ENCODE measurements around the gene RAB3C. TPM values are rescaled to one million over a fixed set of nuclear protein-coding genes. Genes with fewer than 3 reads are reported as not detected.

The RAB3C gene
- polyA plus RNA-seq, 1 experiment, result not detected

- H3K27me3 ChIP-seq (ENCODE audit: control insufficient read depth, insufficient read depth, low read length), result no peaks in the 10 kb centered on the region
- no peaks in the 10 kb centered on the region for H3K36me3 ChIP-seq (ENCODE audit: control insufficient read depth, insufficient read depth, low read length)
- ChIA-PET POLR2A (no interaction called here), CTCF (interaction anchor here (1.0 to 1.8 kb wide), 2 partner anchors 16 to 20 kb away, joined by 3 to 5 read pairs; no protein-coding TSS in a partner anchor)
- no peak for DNase-seq (ENCODE audit: low read depth)
- no peak overlapping the region for H3K4me3 ChIP-seq (ENCODE audit: low read depth, low read length)
- TF ChIP-seq CTCF (IDR thresholded peaks at IDR 0.05; ENCODE audit: insufficient read depth, low read depth, low read length), result no peak
These were observed 268.3 kb downstream of the RAB3C start for GRCh38 chr5:58851153-58851552.

- POLR2A ChIA-PET, result no interaction called here
- H3K27me3 ChIP-seq (ENCODE audit: control insufficient read depth, insufficient read depth, low read length), result no peaks in the 10 kb centered on the region
- no peaks in the 10 kb centered on the region for H3K36me3 ChIP-seq (ENCODE audit: control insufficient read depth, insufficient read depth, low read length)
- CTCF ChIA-PET, result interaction anchor here (1.0 to 1.8 kb wide), 2 partner anchors 16 to 20 kb away, joined by 3 to 5 read pairs; no protein-coding TSS in a partner anchor
- TF ChIP-seq CTCF (IDR thresholded peaks at IDR 0.05; ENCODE audit: insufficient read depth, low read depth, low read length), result no peak
- H3K4me3 ChIP-seq (ENCODE audit: low read depth, low read length), result no peak overlapping the region
- DNase-seq (ENCODE audit: low read depth), result no peak
These were observed 268.7 kb downstream of the RAB3C start for GRCh38 chr5:58851571-58851970.

GRCh38 chr5:58852566-58852965 is 269.7 kb downstream of the RAB3C start:
- H3K36me3 ChIP-seq (ENCODE audit: control insufficient read depth, insufficient read depth, low read length), result no peaks in the 10 kb centered on the region
- TF ChIP-seq CTCF (IDR thresholded peaks at IDR 0.05; ENCODE audit: insufficient read depth, low read depth, low read length), result no peak
- no peak overlapping the region for H3K4me3 ChIP-seq (ENCODE audit: low read depth, low read length)
- ChIA-PET CTCF (no interaction called here), POLR2A (no interaction called here)
- no peak for DNase-seq (ENCODE audit: low read depth)
- H3K27me3 ChIP-seq (ENCODE audit: control insufficient read depth, insufficient read depth, low read length), result no peaks in the 10 kb centered on the region

- H3K36me3 ChIP-seq (ENCODE audit: control insufficient read depth, insufficient read depth, low read length), result no peaks in the 10 kb centered on the region
- H3K27me3 ChIP-seq (ENCODE audit: control insufficient read depth, insufficient read depth, low read length), result no peaks in the 10 kb centered on the region
- no peak for DNase-seq (ENCODE audit: low read depth)
- POLR2A ChIA-PET, result no interaction called here
- no peak overlapping the region for H3K4me3 ChIP-seq (ENCODE audit: low read depth, low read length)
- no peak for TF ChIP-seq CTCF (IDR thresholded peaks at IDR 0.05; ENCODE audit: insufficient read depth, low read depth, low read length)
- CTCF ChIA-PET, result no interaction called here
These were observed 271.6 kb downstream of the RAB3C start for GRCh38 chr5:58854441-58854840.

- ChIA-PET CTCF (interaction anchor here (1.4 kb wide), 1 partner anchor 15 kb away, joined by 3 read pairs; no protein-coding TSS in a partner anchor), POLR2A (no interaction called here)
- Histone ChIP-seq H3K27me3 (ENCODE audit: control insufficient read depth, insufficient read depth, low read length) (no peaks in the 10 kb centered on the region), H3K4me3 (ENCODE audit: low read depth, low read length) (no peak overlapping the region), H3K36me3 (ENCODE audit: control insufficient read depth, insufficient read depth, low read length) (no peaks in the 10 kb centered on the region)
- TF ChIP-seq CTCF (IDR thresholded peaks at IDR 0.05; ENCODE audit: insufficient read depth, low read depth, low read length), result no peak
- no peak for DNase-seq (ENCODE audit: low read depth)
These were observed 273.2 kb downstream of the RAB3C start for GRCh38 chr5:58855851-58856739.
